HepG2 (cell line): Measurements from ENCODE around the gene ZNF121. TPM values are rescaled to one million over a fixed set of nuclear protein-coding genes. Genes with fewer than 3 reads are reported as not detected.

Experiments used
- CSRNP2 ChIP-seq: sonication (generic); formaldehyde crosslinking; conservative IDR thresholded peaks from 2 replicates; pipeline ENCODE4 v1.8.0; 2022; ENCODE audit warnings: low read depth, missing genetic modification reagents
- FOXO1 ChIP-seq: sonication (generic); formaldehyde crosslinking; IDR thresholded peaks from 2 replicates; pipeline ENCODE4 v1.4.0; 2020; ENCODE audit warnings: missing genetic modification reagents
- GATAD2A ChIP-seq: IDR thresholded peaks from 2 replicates; pipeline ENCODE4 v1.6.1; 2016
- SOX13 ChIP-seq, 3 experiments: fragments of 450-650 bp in 1 of 3; sonication (generic) in 1 of 3; formaldehyde crosslinking in 1 of 3; IDR thresholded peaks in 2 of 3; conservative IDR thresholded peaks in 1 of 3; 2 replicates each; pipeline versions ENCODE4 v1.5.0 to v1.6.1; 2016 to 2020; ENCODE audit warnings: antibody characterized with exemption in 1 of 3, mild to moderate bottlenecking in 1 of 3, missing compliant biosample characterization in 1 of 3, missing genetic modification reagents in 1 of 3, moderate library complexity in 1 of 3
- ZBTB49 ChIP-seq: sonication (generic); formaldehyde crosslinking; IDR thresholded peaks from 2 replicates; pipeline ENCODE4 v1.4.0; 2020; ENCODE audit warnings: missing genetic modification reagents, borderline replicate concordance
- ZFAT ChIP-seq: sonication (generic); formaldehyde crosslinking; conservative IDR thresholded peaks from 2 replicates; pipeline ENCODE4 v1.8.1; 2023; ENCODE audit warnings: missing genetic modification reagents, inconsistent platforms
- polyA plus RNA-seq, 8 experiments: library from polyadenylated mRNA; depleted of rRNA in 3 of 8; stranded (reverse) in 7 of 8; unstranded in 1 of 8; fragments of >200 nt; fragmentation: Illumina TruSeq in 4 of 8; extraction: Trizol in 4 of 8; gene quantifications; 2 replicates each; pipeline versions ENCODE4 v1.2.1 to v1.2.3, GENCODE V29; 2011 to 2016; ENCODE audit warnings: low read depth in 4 of 8, missing spikeins in 1 of 8, mixed read lengths in 1 of 8; ENCODE audit not compliant: insufficient read depth in 1 of 8
- total RNA-seq, 5 experiments: library from RNA; depleted of rRNA; stranded (reverse); fragments of >200 nt; fragmentation: Illumina TruSeq; extraction: Trizol; gene quantifications; 2 replicates each; pipeline ENCODE4 v1.2.3, GENCODE V29; 2016; ENCODE audit warnings: low read depth in 1 of 5
- TF ChIP-seq, protein P1 (sequence below), 2 experiments: sonication (generic) in 1 of 2; formaldehyde crosslinking in 1 of 2; IDR thresholded peaks; 2 replicates each; pipeline versions ENCODE4 v1.4.0 to v1.6.1; 2018 to 2020; ENCODE audit warnings: missing genetic modification reagents in 2 of 2, borderline replicate concordance in 1 of 2, low read depth in 1 of 2, mild to moderate bottlenecking in 1 of 2, missing biosample characterization in 1 of 2
- TF ChIP-seq, protein P2 (sequence below): sonication (generic); formaldehyde crosslinking; IDR thresholded peaks from 2 replicates; pipeline ENCODE4 v1.4.0; 2020; ENCODE audit warnings: missing genetic modification reagents, borderline replicate concordance
- TF ChIP-seq, protein P3 (sequence below): conservative IDR thresholded peaks from 2 replicates; pipeline ENCODE4 v1.6.1; 2018; ENCODE audit warnings: missing genetic modification reagents
- TF ChIP-seq, protein P4 (sequence below): sonication (generic); formaldehyde crosslinking; IDR thresholded peaks from 2 replicates; pipeline ENCODE4 v1.4.0; 2020; ENCODE audit warnings: low read depth, mild to moderate bottlenecking, missing genetic modification reagents

The ZNF121 gene
- total and polyA plus RNA-seq, 2 of the 13 experiments (the other 11 are each of a cell fraction or from before 2014, with no cell fraction given), result 7.8 to 56.3 TPM

- TF ChIP-seq, protein P1, sequence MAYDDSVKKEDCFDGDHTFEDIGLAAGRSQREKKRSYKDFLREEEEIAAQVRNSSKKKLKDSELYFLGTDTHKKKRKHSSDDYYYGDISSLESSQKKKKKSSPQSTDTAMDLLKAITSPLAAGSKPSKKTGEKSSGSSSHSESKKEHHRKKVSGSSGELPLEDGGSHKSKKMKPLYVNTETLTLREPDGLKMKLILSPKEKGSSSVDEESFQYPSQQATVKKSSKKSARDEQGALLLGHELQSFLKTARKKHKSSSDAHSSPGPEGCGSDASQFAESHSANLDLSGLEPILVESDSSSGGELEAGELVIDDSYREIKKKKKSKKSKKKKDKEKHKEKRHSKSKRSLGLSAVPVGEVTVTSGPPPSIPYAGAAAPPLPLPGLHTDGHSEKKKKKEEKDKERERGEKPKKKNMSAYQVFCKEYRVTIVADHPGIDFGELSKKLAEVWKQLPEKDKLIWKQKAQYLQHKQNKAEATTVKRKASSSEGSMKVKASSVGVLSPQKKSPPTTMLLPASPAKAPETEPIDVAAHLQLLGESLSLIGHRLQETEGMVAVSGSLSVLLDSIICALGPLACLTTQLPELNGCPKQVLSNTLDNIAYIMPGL (CRISPR knock-in tag; IDR thresholded peaks at IDR 0.05; ENCODE audit: borderline replicate concordance in 1 of 2, low read depth in 1 of 2), result peak; percentile 69 to 89
- TF ChIP-seq FOXO1 (CRISPR knock-in tag), result no peak
- no peak for TF ChIP-seq SOX13 (IDR thresholded peaks at IDR 0.05)
- no peak; a peak in 1 of 4 replicates for TF ChIP-seq SOX13 (CRISPR knock-in tag; conservative IDR thresholded peaks at IDR 0.05 in 1 of 2, IDR thresholded peaks at IDR 0.05 in 1 of 2)
- no peak for TF ChIP-seq CSRNP2 (CRISPR knock-in tag)
- no peak for TF ChIP-seq ZFAT
- no peak for TF ChIP-seq ZBTB49 (CRISPR knock-in tag)
- TF ChIP-seq GATAD2A (CRISPR knock-in tag), result peak; percentile 69
- TF ChIP-seq, protein P2, sequence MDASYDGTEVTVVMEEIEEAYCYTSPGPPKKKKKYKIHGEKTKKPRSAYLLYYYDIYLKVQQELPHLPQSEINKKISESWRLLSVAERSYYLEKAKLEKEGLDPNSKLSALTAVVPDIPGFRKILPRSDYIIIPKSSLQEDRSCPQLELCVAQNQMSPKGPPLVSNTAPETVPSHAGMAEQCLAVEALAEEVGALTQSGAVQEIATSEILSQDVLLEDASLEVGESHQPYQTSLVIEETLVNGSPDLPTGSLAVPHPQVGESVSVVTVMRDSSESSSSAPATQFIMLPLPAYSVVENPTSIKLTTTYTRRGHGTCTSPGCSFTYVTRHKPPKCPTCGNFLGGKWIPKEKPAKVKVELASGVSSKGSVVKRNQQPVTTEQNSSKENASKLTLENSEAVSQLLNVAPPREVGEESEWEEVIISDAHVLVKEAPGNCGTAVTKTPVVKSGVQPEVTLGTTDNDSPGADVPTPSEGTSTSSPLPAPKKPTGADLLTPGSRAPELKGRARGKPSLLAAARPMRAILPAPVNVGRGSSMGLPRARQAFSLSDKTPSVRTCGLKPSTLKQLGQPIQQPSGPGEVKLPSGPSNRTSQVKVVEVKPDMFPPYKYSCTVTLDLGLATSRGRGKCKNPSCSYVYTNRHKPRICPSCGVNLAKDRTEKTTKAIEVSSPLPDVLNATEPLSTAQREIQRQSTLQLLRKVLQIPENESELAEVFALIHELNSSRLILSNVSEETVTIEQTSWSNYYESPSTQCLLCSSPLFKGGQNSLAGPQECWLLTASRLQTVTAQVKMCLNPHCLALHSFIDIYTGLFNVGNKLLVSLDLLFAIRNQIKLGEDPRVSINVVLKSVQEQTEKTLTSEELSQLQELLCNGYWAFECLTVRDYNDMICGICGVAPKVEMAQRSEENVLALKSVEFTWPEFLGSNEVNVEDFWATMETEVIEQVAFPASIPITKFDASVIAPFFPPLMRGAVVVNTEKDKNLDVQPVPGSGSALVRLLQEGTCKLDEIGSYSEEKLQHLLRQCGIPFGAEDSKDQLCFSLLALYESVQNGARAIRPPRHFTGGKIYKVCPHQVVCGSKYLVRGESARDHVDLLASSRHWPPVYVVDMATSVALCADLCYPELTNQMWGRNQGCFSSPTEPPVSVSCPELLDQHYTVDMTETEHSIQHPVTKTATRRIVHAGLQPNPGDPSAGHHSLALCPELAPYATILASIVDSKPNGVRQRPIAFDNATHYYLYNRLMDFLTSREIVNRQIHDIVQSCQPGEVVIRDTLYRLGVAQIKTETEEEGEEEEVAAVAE, result no peak
- TF ChIP-seq, protein P3, sequence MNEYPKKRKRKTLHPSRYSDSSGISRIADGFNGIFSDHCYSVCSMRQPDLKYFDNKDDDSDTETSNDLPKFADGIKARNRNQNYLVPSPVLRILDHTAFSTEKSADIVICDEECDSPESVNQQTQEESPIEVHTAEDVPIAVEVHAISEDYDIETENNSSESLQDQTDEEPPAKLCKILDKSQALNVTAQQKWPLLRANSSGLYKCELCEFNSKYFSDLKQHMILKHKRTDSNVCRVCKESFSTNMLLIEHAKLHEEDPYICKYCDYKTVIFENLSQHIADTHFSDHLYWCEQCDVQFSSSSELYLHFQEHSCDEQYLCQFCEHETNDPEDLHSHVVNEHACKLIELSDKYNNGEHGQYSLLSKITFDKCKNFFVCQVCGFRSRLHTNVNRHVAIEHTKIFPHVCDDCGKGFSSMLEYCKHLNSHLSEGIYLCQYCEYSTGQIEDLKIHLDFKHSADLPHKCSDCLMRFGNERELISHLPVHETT (CRISPR knock-in tag), result no peak; the same call in 1 of the 2 replicates
- TF ChIP-seq, protein P4, sequence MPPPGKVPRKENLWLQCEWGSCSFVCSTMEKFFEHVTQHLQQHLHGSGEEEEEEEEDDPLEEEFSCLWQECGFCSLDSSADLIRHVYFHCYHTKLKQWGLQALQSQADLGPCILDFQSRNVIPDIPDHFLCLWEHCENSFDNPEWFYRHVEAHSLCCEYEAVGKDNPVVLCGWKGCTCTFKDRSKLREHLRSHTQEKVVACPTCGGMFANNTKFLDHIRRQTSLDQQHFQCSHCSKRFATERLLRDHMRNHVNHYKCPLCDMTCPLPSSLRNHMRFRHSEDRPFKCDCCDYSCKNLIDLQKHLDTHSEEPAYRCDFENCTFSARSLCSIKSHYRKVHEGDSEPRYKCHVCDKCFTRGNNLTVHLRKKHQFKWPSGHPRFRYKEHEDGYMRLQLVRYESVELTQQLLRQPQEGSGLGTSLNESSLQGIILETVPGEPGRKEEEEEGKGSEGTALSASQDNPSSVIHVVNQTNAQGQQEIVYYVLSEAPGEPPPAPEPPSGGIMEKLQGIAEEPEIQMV (CRISPR knock-in tag), result 0 out of 2 replicates have a peak, but pooled peaks have one; percentile 46
Measured at GRCh38 chr19:9538183-9539058, 45.9 kb downstream of the ZNF121 start, which contains the start of gene ZNF426 (continued).
